NCI-H146 treated with DMSO at 0.1 percent for 48 hours (cell line): Measurements from ENCODE around the gene PTPN22.

ENCODE experiments used
- DNase-seq: peaks from one replicate; lab custom pipeline; 2025; ENCODE audit not compliant: unreplicated experiment; lab: John Stamatoyannopoulos, UW

The PTPN22 gene

GRCh38 chr1:113887402-113888175 is 16.1 kb upstream of the PTPN22 start, which contains the start of gene BCL2L15:
Gene BCL2L15 (minus strand): TSS chr1:113887581. CDS start chr1:113887375, 206 bp downstream.
- DNase-seq = no peak

- DNase-seq = no peak
Observed at GRCh38 chr1:113886417-113887401, 15.2 kb upstream of the PTPN22 start.

DNA sequence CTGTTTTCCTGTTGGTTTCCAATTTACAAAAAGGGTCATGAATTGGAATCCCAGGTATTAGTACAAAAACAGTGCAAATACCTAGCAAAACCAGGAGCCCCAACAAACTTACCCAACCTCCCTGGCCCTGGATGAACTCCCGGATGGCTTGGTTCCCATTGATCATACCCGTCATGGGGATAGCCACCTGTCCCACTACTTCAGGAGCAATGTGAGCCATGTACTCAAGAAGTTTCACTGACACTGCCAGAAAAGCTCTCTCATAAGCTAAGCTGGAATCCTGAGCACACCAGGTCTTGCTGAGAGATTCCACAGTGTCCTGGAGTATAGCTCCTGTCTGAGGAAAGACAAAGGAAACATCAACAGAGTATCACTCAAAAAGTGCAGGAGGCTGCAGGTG is 10.1 kb upstream of the PTPN22 start:
- DNase-seq = no peak

- DNase-seq = no peak
Observed at GRCh38 chr1:113879739-113880038, 8.2 kb upstream of the PTPN22 start.

DNA sequence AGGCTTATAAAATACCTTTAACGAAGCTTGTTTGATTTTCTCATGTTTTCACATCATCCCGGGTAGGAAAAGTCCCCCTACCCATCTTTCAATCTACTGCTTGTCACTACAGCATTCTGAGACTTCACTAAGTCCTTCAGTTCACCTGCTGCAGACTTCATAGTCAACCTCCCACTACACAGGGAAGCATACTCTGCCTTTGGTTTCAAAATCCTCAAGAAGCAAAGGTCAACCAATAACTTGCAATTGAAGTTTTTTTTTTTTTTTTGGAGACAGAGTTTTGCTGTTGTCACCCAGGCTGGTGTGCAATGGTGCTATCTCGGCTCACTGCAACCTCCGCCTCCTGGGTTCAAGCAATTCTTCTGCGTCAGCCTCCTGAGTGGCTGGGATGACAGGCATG is 4.7 kb upstream of the PTPN22 start:
- DNase-seq = no peak

GRCh38 chr1:113875714-113876113 is 4.2 kb upstream of the PTPN22 start:
- no peak for DNase-seq

- no peak for DNase-seq
Observed at GRCh38 chr1:113874012-113874879, 2.7 kb upstream of the PTPN22 start.

GRCh38 chr1:113872219-113872935 is 865 bp upstream of the PTPN22 start:
- DNase-seq = no peak

- no peak for DNase-seq
Observed at GRCh38 chr1:113870778-113871177, 734 bp downstream of the PTPN22 start.

DNA sequence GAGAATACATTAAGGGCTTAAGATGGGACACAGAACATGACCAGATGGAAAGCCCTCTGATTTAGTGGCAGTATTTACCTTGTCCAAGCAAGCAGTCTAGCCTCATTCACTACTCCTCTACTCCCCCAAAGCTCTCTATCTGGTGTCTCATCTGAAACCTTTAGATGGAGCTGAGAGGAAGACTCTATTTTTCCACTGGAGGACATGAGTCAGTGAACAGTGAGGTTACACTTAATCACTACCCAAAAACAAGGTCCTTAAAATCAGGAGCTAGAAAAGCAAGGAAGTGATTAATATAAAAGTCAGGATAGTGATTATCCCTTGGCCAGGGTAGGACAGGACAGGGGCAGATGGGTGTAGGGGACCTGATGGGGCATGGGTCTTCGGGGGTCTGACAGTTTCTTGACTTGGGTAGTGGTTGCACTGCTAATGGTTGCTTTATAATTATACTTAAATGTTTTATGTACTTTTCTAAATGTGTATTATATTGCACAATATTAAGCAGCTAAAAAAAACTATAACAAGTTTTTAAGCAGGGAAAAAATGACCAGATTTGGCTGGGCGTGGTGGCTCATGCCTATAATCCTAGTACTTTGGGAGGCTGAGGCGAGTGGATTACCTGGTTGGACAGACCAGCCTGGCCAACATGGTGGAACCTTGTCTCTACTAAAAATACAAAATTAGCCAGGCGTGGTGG is 3.0 kb downstream of the PTPN22 start:
- no peak for DNase-seq

GRCh38 chr1:113861641-113862040 is 9.9 kb downstream of the PTPN22 start:
- DNase-seq = no peak

GRCh38 chr1:113860891-113861290 is 10.6 kb downstream of the PTPN22 start:
- no peak for DNase-seq

DNA sequence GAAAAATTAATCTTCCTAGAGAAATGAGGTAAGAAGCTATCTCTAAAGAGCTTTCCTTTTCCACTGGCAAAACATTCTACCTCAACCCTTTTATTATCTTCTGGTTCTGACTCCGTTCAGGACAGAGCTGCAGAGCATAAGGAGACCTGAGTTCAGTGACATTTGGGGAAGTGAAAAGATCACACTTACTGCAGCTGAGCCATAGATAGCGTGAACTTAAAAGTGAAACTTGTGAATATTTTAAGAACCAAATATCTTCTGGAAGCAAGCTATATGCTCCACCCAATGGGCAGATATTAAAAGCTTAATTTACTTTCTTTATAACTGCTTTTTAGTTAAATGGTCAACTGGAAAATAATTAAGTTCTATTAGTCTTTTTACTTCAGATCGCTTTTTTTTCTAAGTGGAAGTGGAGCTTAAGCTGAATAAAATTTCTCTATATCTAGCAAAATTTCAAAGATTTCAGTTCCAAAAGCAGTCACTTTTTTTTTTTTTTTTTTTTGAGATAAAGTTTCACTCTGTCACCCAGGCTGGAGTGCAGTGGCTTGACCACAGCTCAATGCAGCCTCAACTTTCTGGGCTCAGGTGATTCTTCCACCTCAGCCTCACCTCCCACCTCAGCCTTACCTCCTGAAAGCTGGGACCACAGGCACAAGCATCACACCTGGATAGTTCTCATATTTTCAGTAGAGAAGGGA is 11.9 kb downstream of the PTPN22 start:
- DNase-seq = no peak

GRCh38 chr1:113858982-113859381 is 12.5 kb downstream of the PTPN22 start:
- DNase-seq = no peak

GRCh38 chr1:113858418-113858817 is 13.1 kb downstream of the PTPN22 start:
- no peak for DNase-seq

GRCh38 chr1:113857776-113858175 is 13.7 kb downstream of the PTPN22 start:
- no peak for DNase-seq

GRCh38 chr1:113856401-113856790 is 15.1 kb downstream of the PTPN22 start:
- DNase-seq = no peak

- no peak for DNase-seq
Observed at GRCh38 chr1:113855630-113856400, 15.7 kb downstream of the PTPN22 start.

DNA sequence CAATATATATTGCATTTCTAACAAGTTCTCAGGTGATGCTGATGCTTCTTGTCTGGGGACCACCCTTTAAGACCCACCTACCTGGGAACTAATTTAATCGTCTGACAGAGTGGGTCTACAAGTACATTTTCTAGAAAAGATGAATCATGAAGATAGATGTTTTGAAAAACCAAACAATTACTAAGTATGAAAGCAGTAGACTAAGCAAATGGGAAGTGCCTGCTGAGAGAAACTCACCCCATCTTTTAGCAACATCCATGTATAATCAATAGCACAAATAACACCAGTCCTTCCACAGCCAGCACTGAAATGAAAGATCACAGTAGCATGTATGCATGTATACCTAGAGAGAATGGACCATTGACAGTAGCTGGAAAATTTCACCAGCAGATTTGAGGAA is 17.3 kb downstream of the PTPN22 start:
- DNase-seq = no peak
